Measurements from ENCODE around the gene TMEM269.

DNA sequence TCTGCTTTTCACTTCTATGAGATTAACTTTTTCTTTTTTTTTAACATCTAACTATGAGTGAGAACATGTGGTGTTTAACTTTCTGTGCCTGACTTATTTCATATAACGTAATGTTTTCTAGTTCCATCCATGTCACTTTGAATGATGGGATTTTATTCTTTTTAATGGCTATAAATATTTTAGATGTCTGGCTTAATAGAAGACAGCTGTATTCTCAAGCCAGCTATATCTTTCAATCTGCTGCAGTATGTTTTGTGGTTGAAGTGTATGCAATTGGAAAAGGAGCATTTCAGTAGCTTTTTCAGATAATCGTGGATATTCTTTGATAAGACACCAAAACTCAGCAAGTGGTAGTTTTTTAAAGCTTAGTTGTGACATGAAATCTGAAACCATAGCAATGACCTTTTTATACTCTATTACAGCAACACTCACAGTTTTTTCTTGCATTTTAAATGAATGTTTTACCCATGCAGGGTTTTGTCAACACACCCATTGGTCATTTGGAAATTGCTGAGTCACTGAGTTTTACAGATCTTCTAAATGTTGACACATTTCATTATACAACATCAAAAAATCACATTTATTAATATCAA, 38.1 kb downstream of the TMEM269 start:
- TF ChIP-seq GABPA (IDR thresholded peaks at IDR 0.05; ENCODE audit: low read depth) (no peak), POLR2AphosphoS5 (IDR thresholded peaks at IDR 0.05; ENCODE audit: low read depth) (no peak)
- TF ChIP-seq, protein P1, sequence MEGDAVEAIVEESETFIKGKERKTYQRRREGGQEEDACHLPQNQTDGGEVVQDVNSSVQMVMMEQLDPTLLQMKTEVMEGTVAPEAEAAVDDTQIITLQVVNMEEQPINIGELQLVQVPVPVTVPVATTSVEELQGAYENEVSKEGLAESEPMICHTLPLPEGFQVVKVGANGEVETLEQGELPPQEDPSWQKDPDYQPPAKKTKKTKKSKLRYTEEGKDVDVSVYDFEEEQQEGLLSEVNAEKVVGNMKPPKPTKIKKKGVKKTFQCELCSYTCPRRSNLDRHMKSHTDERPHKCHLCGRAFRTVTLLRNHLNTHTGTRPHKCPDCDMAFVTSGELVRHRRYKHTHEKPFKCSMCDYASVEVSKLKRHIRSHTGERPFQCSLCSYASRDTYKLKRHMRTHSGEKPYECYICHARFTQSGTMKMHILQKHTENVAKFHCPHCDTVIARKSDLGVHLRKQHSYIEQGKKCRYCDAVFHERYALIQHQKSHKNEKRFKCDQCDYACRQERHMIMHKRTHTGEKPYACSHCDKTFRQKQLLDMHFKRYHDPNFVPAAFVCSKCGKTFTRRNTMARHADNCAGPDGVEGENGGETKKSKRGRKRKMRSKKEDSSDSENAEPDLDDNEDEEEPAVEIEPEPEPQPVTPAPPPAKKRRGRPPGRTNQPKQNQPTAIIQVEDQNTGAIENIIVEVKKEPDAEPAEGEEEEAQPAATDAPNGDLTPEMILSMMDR (IDR thresholded peaks at IDR 0.05; ENCODE audit: insufficient read depth, low read length) = no peak
- TF ChIP-seq, protein P2, sequence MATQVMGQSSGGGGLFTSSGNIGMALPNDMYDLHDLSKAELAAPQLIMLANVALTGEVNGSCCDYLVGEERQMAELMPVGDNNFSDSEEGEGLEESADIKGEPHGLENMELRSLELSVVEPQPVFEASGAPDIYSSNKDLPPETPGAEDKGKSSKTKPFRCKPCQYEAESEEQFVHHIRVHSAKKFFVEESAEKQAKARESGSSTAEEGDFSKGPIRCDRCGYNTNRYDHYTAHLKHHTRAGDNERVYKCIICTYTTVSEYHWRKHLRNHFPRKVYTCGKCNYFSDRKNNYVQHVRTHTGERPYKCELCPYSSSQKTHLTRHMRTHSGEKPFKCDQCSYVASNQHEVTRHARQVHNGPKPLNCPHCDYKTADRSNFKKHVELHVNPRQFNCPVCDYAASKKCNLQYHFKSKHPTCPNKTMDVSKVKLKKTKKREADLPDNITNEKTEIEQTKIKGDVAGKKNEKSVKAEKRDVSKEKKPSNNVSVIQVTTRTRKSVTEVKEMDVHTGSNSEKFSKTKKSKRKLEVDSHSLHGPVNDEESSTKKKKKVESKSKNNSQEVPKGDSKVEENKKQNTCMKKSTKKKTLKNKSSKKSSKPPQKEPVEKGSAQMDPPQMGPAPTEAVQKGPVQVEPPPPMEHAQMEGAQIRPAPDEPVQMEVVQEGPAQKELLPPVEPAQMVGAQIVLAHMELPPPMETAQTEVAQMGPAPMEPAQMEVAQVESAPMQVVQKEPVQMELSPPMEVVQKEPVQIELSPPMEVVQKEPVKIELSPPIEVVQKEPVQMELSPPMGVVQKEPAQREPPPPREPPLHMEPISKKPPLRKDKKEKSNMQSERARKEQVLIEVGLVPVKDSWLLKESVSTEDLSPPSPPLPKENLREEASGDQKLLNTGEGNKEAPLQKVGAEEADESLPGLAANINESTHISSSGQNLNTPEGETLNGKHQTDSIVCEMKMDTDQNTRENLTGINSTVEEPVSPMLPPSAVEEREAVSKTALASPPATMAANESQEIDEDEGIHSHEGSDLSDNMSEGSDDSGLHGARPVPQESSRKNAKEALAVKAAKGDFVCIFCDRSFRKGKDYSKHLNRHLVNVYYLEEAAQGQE (IDR thresholded peaks at IDR 0.05; ENCODE audit: insufficient replicate concordance, low read depth) = no peak
